GM18868 (cell line): ENCODE measurements around the gene LRCH1.

Source experiments
- ATAC-seq: cut with Tn5 transposase; IDR thresholded peaks from one replicate; pipeline ENCODE4 v1.9.1; 2021; ENCODE audit warnings: mild to moderate bottlenecking, moderate library complexity; ENCODE audit not compliant: unreplicated experiment

Gene LRCH1

DNA sequence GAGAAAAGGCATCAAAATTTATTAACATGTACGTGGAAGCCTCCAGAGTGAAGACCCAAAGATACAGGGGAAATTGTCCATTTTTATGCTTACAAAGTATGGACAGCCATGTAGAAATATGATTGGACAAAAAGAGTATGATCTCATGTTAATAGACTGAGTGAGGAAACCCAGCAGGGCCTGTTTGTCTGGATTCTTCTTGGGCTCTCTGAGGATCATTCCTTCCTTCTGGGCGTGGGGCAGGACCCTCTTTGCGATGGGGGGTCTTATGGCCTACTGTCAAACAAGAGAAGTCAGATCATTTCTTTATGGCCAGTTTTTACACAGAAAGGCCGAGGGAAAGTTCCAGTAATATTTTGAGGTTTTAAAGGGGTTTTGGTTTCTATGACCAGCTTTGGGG lies 133.2 kb downstream of the LRCH1 start:
- ATAC-seq = no peak

DNA sequence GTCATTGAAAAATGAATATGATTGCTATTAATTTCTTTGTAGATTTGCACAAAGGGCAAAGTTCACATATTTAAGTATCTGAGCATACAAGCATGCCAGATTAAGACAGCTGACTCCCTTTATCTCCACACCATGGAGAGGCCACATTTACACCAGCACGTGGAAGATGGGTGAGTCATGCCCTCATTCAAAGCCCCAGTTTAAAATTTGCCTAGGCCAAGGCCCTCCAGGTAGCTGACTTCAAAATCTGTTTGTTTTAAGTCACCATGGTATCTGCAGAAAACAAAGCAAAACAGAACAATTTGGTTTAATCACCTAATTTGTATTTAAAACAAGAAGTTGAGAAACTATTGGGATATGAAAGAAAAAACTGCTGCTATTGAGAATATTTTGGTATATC lies 134.8 kb downstream of the LRCH1 start:
- ATAC-seq = peak; percentile 71

DNA sequence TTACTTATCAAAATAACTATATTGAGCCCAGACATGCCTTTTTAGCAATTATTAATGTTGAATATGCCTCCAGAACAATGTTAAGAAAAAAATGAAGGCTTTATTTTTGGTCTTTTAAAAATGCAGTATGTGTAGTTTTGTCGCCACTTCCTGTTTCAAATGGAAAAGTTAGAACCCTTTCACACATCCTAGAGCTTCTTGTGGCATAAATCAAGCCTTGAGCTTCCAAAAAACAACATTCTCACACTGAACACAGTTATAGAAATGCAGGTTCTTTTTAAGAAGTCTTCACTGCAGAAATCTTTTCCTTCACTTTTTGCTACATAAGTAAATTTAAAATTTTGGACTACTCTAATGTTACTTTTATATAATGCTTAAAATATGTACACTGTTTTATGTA lies 135.3 kb downstream of the LRCH1 start:
- ATAC-seq = no peak

DNA sequence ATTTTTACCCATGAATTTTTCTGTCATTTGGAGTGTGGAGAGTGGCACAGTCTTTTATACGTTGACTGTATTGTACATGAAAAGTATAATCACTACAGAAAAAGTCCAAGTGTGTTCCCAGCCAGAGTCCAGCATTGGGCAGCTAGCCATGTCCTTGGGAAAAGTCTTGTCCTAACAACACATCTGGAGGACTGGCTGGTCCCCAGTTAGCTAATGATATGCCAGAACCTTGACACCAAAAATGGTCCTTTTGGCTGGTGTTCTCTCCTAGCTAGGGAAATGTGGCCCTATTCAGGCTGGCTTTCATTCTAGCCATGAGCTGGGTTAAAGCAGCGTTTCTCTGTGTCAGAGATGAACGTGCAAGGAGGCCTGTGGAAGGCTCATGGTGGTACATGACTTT lies 145.0 kb downstream of the LRCH1 start:
- ATAC-seq = no peak

DNA sequence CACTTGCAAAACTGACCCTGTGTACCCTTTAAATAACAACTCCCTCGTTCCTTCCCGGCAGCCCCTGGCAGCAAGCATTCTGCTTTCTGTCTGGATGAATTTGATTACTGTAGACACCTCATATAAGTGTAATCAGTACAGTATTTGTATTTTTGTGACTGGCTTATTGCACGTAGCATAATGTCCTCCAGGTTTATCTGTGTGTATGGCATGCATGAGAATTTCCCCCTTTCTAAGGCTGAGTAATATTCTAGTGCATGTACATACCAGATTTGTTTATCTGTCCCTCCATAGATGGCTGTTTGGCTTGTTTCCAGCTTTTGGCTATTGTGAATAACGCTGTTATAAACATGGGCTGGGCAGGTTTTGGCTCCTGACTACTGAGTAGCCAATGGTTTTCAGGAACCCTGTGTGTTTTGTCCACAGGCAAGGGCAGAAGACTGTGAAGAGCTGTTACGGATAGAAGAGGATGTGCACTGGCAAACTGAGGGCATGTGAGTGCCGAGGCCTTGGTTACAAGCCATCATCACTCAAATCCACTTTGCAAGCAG lies 146.0 kb downstream of the LRCH1 start:
- no peak for ATAC-seq

DNA sequence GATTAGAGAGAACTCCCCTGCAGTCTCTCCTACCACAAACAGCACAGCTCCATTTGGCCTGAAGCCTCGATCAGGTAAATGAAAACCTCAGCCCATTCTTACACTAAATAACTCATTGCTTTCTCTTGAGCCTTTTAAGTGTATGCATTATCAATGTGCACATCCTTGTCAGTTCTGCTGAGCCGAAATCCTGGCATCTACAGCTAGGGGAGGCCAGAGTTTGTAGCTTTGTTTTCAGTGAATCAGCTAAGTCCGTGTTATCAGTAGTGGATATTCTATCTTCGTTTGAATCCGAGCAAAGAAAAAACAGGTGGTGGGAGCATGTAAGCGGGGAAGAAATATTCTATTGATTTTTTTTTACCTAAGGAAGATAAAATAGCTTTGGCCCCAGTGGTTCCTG lies 159.6 kb downstream of the LRCH1 start:
- no peak for ATAC-seq

DNA sequence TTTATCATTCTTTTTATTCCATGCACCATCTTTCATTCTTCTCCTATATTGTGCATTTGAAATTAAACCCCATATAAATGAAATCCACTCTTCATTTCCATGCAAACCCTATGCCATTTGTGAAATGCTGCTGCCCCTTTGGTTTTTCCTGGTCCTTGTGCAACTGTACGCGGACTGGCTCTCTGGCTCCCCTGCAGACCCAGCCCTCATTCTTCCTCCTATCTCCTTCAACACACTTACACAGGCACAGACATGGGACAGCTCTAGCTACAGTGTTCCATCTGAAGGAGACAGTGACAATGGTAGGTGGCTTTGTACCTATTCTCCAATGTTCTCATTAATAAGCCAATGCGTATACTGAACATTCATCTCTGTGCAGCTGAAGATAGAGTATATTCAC lies 162.4 kb downstream of the LRCH1 start:
- no peak for ATAC-seq

DNA sequence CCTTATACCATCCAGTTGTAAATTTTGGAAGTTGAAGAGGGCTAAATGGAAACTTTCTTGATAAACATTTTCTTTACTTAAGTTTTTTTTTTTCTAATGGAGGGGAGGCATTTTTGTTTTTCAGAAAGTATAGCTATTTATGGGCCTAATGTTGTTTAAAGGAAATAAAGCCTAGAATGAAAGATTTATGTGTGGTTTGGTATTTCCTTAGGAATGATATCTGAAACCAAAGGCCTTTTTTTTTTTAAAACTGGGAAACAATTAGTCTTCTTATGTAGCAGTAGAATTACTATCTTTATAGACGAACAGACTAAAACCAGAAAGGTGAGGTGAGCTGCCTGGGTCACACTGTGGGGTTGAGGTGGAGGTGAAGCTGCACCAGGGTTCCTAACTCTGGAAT lies 163.9 kb downstream of the LRCH1 start:
- ATAC-seq = no peak

DNA sequence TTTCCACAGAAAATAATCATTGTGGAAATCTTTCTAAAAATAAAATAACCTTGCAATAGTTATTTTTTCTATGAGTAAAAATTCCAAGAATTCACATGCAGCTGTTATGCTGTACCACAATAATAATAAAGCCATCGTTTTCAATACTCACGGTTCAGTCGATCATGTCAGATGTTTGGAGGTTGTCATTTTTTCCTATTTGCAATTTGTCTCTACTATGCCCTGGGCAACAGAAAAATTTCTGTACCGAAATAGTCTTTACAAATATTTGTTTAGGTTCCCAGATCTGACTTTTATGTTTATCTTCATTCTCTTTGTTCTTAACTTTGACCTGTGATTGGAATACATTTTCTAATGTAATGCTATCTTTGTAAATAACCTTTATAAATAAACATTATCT lies 164.3 kb downstream of the LRCH1 start:
- no peak for ATAC-seq

DNA sequence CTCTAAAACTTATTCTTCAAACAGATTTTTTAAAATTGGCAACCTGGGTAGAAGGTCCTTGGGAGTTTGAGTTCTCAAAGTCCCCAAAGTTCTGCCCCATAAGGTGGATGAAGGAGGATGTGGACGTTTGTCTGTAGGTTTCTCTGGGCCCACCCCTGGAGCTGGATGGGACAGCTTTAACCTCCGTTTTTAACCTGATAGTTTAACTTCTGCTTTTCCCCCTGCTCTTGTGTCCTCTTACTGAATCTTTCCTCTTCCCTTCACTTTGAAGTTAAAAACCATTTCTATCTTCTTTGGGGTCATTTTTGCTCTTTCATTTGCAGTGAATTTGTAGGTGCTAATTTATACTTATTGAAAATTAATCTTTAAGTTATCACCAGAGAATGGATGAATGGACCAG lies 164.9 kb downstream of the LRCH1 start:
- ATAC-seq = no peak

DNA sequence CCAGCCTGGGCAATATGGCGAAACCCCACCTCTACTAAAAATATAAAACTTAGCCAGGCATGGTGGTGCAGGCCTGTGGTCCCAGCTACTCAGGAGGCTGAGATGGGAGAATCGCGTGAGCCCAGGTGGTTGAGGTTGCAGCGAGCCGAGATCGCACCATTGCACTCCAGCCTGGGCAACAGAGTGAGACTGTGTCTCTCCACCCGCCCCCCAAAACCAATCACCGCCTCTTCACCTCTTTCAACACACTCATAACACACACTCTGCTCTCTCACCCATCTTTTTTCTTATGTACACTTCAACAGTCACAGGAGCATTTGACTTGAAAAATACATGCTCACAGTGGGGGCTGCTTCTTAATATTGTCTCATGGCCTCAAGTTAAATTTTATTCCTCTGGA lies 167.2 kb downstream of the LRCH1 start:
- ATAC-seq = no peak

DNA sequence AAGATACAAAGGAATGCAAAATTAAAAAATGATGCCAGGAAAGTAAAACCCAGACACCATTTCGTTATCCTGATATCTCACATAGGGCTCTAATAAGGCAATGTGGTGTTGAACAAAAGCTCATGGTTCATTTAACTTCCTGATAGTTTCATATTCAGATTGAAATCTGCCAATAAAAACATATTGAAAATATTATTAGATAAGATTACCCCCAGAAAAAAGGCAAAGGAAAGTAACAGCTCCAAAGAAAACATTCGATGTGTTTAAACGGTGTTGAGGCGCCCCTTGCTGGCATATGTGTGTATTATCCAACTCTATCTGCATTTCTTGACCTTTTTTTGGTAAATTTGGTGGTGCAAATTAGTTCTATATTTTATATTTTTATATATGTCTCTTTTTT lies 168.1 kb downstream of the LRCH1 start:
- peak; percentile 40 for ATAC-seq

DNA sequence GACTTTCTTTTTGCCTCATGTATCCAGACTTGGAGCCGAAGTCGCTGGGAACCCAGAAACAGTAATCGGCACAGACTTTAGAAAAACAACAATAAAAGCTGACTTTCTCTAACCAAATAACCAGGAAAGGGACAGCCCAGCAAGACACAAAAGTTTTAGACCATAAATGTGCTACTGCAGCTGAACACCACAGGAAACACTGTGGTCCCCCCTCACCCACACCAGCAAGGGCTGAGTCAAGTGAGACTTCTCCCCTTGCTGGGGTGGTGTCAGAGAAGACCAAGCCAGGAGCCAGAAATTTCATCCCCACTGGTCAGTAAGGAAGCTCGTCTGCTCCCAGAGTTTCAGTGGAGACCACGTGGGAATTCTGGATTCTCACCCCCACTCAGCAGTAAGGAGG lies 173.4 kb downstream of the LRCH1 start:
- ATAC-seq = no peak

DNA sequence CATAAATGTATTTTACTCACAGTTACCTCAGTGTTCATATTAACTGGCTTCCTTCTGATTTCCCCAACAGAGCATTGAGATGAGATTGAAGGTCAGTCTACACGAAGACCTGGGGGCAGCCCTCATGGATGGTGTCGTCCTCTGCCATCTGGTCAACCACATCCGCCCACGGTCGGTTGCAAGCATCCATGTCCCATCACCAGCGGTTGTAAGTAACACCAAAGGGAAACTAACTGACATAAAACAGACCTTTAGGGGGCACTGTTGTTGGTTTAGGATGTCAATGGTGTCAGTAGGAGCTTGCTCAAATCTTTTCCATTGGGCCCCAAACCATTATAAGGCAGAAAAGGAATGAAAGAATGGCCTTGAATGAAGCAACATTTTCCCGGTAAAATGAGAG lies 175.8 kb downstream of the LRCH1 start:
- ATAC-seq = no peak

DNA sequence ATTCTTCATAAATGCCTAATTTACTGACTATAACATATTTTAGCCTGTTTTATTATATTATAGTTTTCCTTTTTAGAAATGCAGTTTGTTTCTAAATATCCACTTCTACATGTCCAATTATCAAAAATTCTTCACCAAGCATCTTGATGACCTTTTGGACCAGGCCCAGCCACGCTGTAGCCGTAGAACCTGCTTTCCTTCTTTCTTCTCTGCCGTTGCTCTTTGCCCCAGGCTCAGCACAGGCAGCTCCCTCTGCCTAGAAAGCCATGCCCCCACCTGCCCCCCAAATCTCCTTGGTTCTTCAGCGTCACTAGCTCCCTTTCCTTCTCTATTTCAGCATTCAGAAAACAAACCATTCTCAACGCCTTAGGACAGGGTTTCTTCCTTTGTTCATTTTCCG lies 178.6 kb downstream of the LRCH1 start:
- ATAC-seq = no peak

DNA sequence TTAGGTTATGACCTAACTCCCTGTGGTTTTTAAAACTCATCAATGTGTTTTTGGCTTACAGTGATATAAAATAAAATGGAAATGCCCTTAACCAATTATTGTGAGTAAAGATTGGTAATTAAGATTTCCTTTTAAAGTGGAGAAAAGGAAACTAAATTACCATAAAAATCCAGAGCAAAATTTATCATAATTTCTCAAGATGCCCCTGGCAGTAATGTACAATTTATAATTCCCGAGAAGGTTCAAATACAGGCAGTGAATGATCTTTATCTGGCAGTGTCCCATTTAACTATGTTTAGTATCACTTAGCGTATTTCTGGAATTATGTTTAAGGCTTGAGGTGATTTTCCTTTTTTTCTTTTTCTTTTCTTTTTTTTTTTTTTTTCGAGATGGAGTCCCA lies 182.5 kb downstream of the LRCH1 start:
- no peak for ATAC-seq

DNA sequence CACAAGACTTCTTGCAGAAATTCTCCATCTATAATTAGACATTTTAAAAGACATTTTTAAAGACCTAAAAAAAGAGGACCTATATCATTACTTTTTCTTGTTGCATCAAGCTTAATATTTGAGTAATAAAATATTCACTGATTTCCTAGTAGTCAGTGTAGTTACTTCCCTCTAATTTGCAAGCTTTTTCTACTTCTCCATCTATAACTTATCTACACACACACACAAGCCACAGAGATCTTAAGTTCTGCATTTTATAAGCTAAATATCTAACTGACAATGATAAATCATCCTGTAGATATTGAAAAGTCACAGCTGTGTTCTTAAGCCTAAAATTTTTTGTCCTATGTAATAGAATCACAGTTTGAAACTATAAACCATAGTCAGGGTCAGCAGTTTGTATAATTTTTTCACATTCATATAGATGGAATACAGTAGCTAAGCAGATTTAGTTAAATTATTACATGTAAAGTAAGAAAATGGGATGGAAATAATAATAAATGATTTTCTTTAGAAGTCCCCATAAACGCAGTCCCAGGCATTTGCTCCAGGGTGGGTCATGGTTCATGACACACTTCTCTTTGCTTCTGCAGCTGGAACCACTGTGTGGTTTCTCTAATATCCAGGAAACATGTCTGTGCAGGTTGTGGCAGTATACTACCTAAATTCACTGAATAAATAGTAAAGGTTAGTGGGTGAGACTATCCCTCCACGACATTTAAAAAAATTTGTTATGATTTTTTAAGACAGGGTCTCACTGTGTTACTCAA lies 183.8 kb downstream of the LRCH1 start:
- ATAC-seq = no peak

DNA sequence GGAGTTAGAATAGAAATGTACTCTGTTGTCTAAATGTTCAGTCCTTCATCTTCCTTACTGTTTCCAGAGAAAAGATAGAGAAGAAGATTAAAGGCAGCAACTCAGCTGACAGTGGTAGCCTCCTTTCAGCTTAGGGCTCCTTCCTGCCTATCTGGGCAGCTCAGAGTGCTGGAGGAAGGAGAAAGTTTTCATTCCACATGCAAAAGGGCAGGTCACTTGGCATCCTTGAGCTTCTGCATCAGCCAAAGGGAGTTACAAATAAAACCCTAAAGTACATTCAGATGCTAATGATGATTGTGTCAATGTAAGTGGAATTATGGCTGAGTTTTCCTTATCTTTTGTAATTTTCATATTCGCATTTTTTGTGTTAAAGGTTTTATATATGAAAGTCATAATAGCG lies 185.1 kb downstream of the LRCH1 start:
- ATAC-seq = no peak

DNA sequence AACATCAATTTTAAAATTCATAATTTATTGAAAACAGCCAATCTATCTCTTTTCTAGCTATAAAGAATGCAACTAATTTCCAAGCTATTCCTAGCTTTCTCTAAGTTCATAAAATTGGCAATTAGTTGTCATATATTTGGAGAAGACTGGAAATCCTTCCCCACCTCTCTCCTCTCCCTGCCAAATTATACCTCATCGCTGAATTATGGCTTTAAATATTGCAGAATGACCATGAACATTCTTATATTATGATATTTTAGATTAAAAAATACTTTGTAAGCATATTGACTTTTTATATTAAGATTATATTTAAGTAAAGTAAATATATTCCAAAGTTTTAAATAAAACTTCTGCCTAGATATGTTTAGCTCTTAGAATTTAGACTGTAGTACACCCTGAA lies 185.8 kb downstream of the LRCH1 start:
- ATAC-seq = no peak

DNA sequence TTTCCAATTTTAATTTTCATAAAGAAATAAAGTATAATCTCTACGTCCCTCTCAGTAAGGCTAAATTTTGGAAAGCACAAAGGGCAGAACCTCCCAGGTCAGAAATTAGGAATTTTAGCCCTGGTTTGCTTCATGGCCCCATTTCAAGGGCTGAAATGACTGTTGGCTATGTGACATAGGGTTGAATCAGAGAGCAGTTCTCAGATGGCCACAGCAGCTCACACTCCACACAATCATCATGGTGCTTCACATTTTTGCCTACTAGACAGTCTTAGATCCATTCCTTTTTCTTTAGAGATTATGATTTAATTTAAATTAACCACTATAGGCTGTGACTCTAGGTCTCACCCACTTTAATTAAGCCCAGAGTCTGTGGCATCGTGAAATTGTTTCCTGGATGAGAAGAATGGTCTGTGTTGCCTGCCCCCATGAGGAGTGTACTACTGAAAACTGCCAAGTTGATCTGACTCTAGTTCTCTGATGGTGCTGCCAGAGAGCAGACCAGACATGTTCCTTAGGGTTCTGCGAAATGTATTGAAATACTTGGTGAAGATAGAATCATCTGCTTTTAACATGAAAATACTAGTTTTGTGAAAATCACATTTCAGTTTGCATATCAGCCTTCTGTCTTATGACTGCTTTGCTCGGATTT lies 186.6 kb downstream of the LRCH1 start:
- no peak for ATAC-seq

DNA sequence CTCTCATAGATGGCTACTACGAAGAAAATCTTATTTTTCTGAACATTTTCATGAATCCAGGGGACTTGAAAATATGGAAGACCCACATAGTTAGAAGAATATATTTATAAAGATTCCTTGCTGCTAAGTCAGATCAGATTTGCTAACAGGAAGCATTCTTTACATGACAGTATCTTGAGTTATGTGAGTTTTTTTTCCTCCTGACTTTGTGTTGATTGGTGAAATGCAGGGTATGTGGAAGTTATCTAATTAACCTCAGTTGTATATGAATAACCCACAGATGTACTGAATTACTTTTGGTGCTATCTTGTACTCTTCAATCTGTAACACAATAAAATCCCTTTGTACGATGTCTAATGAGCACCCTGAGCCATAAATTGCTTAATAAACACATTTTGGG lies 190.2 kb downstream of the LRCH1 start:
- no peak for ATAC-seq

DNA sequence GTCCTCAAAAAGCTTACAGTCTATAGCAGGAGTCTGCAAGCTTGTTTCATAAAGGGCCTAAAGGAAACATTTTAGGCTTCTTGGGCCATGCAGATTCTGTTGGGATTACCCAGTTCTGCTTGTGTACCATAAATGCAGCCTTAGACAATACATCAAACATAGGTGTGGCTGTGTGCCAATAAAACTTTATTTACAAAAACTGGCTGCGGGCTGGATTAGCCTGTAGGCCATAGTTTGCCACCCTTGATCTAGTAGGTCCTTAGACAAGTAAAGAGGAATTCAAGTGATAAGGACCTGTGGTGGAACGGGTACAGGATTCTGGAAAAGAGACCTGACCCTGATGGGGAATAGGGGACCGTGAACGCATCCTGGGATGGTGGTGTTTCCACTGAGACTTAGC lies 192.1 kb downstream of the LRCH1 start:
- no peak for ATAC-seq

DNA sequence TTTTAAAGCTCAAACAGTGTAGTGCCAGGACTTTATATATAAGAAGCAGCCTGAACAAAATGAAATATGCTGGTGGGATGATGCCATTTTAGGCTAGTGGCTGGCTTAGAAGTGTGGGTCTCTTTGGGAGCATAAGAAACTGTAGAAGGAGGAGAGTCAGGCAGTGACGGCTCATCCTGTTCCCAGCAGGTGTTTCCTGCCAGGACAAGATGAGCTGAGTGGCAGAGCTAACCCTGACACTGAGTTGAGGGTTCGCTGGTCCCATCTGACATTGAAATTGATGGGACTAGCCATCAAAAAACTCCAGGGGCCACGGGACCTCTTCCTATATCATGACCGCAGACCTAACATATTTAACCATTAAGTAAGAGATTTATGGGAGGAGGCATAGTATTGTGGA lies 192.7 kb downstream of the LRCH1 start:
- no peak for ATAC-seq
